ENCODE measurements around the gene EMX2.
"Not testable (repeated sequence)": the region's sequence is repeated elsewhere in the genome, so short reads cannot be mapped to it uniquely, and the experiment has no call there.

Gene EMX2

GRCh38 chr10:117556356-117556755 is 13.8 kb downstream of the EMX2 start:
- no peak for DNase-seq (ENCODE audit: low read depth in 1 of 2, low spot score in 1 of 2)

- no peak for DNase-seq (ENCODE audit: low read depth in 1 of 2, low spot score in 1 of 2)
These were observed 17.2 kb downstream of the EMX2 start for GRCh38 chr10:117559712-117560111.

- DNase-seq (ENCODE audit: low read depth in 1 of 2, low spot score in 1 of 2): no peak
These were observed 18.4 kb downstream of the EMX2 start for GRCh38 chr10:117560942-117561341.

- DNase-seq (ENCODE audit: low read depth in 1 of 2, low spot score in 1 of 2): no peak
These were observed 19.7 kb downstream of the EMX2 start for GRCh38 chr10:117562220-117562619.

GRCh38 chr10:117562896-117563737 is 20.6 kb downstream of the EMX2 start:
- DNase-seq (ENCODE audit: low read depth in 1 of 2, low spot score in 1 of 2): no peak

GRCh38 chr10:117563780-117564179 is 21.2 kb downstream of the EMX2 start:
- no peak for DNase-seq (ENCODE audit: low read depth in 1 of 2, low spot score in 1 of 2)

- DNase-seq (ENCODE audit: low read depth in 1 of 2, low spot score in 1 of 2): no peak
These were observed 22.5 kb downstream of the EMX2 start for GRCh38 chr10:117565068-117565467.

- DNase-seq (ENCODE audit: low read depth in 1 of 2, low spot score in 1 of 2): no peak
These were observed 25.8 kb downstream of the EMX2 start for GRCh38 chr10:117568334-117568733.

GRCh38 chr10:117569610-117570390 is 27.3 kb downstream of the EMX2 start:
- no peak for DNase-seq (ENCODE audit: low read depth in 1 of 2, low spot score in 1 of 2)

- DNase-seq (ENCODE audit: low read depth in 1 of 2, low spot score in 1 of 2): no peak
These were observed 28.3 kb downstream of the EMX2 start for GRCh38 chr10:117570880-117571279.

- no peak for DNase-seq (ENCODE audit: low read depth in 1 of 2, low spot score in 1 of 2)
These were observed 32.1 kb downstream of the EMX2 start for GRCh38 chr10:117574498-117575146.

- no peak for DNase-seq (ENCODE audit: low read depth in 1 of 2, low spot score in 1 of 2)
These were observed 35.9 kb downstream of the EMX2 start for GRCh38 chr10:117578490-117578889.

- no peak for DNase-seq (ENCODE audit: low read depth in 1 of 2, low spot score in 1 of 2)
These were observed 36.5 kb downstream of the EMX2 start for GRCh38 chr10:117578999-117579590.

GRCh38 chr10:117581961-117582360 is 39.4 kb downstream of the EMX2 start:
- no peak for DNase-seq (ENCODE audit: low read depth in 1 of 2, low spot score in 1 of 2)

GRCh38 chr10:117584831-117585230 is 42.3 kb downstream of the EMX2 start:
- not testable (repeated sequence) for DNase-seq (ENCODE audit: low read depth in 1 of 2, low spot score in 1 of 2)

- DNase-seq (ENCODE audit: low read depth in 1 of 2, low spot score in 1 of 2): no peak
These were observed 44.5 kb downstream of the EMX2 start for GRCh38 chr10:117587036-117587435.

- no peak for DNase-seq (ENCODE audit: low read depth in 1 of 2, low spot score in 1 of 2)
These were observed 47.7 kb downstream of the EMX2 start for GRCh38 chr10:117590101-117590875.

- no peak for DNase-seq (ENCODE audit: low read depth in 1 of 2, low spot score in 1 of 2)
These were observed 48.5 kb downstream of the EMX2 start for GRCh38 chr10:117591043-117591442.

- DNase-seq (ENCODE audit: low read depth in 1 of 2, low spot score in 1 of 2): no peak
These were observed 52.2 kb downstream of the EMX2 start for GRCh38 chr10:117594722-117595121.

- no peak for DNase-seq (ENCODE audit: low read depth in 1 of 2, low spot score in 1 of 2)
These were observed 54.2 kb downstream of the EMX2 start for GRCh38 chr10:117596706-117597105.

- no peak for DNase-seq (ENCODE audit: low read depth in 1 of 2, low spot score in 1 of 2)
These were observed 54.7 kb downstream of the EMX2 start for GRCh38 chr10:117597216-117597615.
